CD14-positive monocyte (primary cell): ENCODE data around the gene TMCC1. TPM values are rescaled to one million over a fixed set of nuclear protein-coding genes. Genes with fewer than 3 reads are reported as not detected.

Source experiments
- DNase-seq, 3 donors: peaks; one replicate each; pipeline ENCODE4 v3.0.0-alpha.2; 2011 to 2022
- H2AFZ ChIP-seq: 2 replicates; pipeline ENCODE4 v1.6.0; 2012; ENCODE audit warnings: mild to moderate bottlenecking, low read depth, low read length, inconsistent platforms; ENCODE audit not compliant: insufficient read depth, poor library complexity, severe bottlenecking
- H3K27ac ChIP-seq, 2 donors: 1 replicate in 1 of 2; 2 replicates in 1 of 2; pipeline ENCODE4 v1.5.1; 2012 to 2013; ENCODE audit warnings: low read length in 2 of 2, control low read depth in 1 of 2, inconsistent platforms in 1 of 2, low read depth in 1 of 2, mild to moderate bottlenecking in 1 of 2
- H3K27me3 ChIP-seq, 2 donors: one replicate each; pipeline versions ENCODE4 v1.6.0 to v1.6.1; 2011 to 2013; ENCODE audit warnings: low read length in 2 of 2; ENCODE audit not compliant: control insufficient read depth in 2 of 2, insufficient read depth in 2 of 2
- H3K36me3 ChIP-seq, 2 donors: replicated peaks in 1 of 2; 1 replicate in 1 of 2; 2 replicates in 1 of 2; pipeline versions ENCODE4 v1.5.1 to v1.6.1; 2012 to 2013; ENCODE audit warnings: low read length in 2 of 2, control low read depth in 1 of 2, inconsistent platforms in 1 of 2, mild to moderate bottlenecking in 1 of 2; ENCODE audit not compliant: insufficient read depth in 2 of 2, control insufficient read depth in 1 of 2
- H3K4me1 ChIP-seq, 2 donors: 1 replicate in 1 of 2; 2 replicates in 1 of 2; pipeline versions ENCODE4 v1.5.1 to v1.6.1; 2012 to 2013; ENCODE audit warnings: low read length in 2 of 2, control low read depth in 1 of 2, inconsistent platforms in 1 of 2, mild to moderate bottlenecking in 1 of 2, moderate library complexity in 1 of 2; ENCODE audit not compliant: insufficient read depth in 2 of 2, control insufficient read depth in 1 of 2
- H3K4me2 ChIP-seq: replicated peaks from 2 replicates; pipeline ENCODE3; 2012; ENCODE audit warnings: low read length, moderate library complexity, mild to moderate bottlenecking; ENCODE audit not compliant: poor library complexity, severe bottlenecking; ENCODE audit errors: extremely low read depth
- H3K4me3 ChIP-seq, 3 experiments: fragments of 200-600 bp in 1 of 3; sonication (generic) in 1 of 3; replicated peaks in 1 of 3; 1 replicate in 2 of 3; 2 replicates in 1 of 3; pipeline ENCODE4 v1.5.1; 2011 to 2013; ENCODE audit warnings: low read length in 3 of 3, mild to moderate bottlenecking in 3 of 3, control low read depth in 2 of 3, low read depth in 2 of 3, inconsistent platforms in 1 of 3, moderate library complexity in 1 of 3
- H3K79me2 ChIP-seq: 2 replicates; pipeline ENCODE4 v1.6.0; 2012; ENCODE audit warnings: mild to moderate bottlenecking, control low read depth, inconsistent platforms, low read length, moderate library complexity; ENCODE audit not compliant: insufficient read depth
- H3K9ac ChIP-seq: 2 replicates; pipeline ENCODE4 v1.6.0; 2017; ENCODE audit warnings: low read length, mild to moderate bottlenecking; ENCODE audit not compliant: insufficient read depth, poor library complexity, severe bottlenecking
- H3K9me3 ChIP-seq, 2 donors: replicated peaks in 1 of 2; 1 replicate in 1 of 2; 2 replicates in 1 of 2; pipeline versions ENCODE4 v1.5.1 to v1.6.1; 2012 to 2013; ENCODE audit warnings: low read length in 2 of 2, control low read depth in 1 of 2; ENCODE audit not compliant: control insufficient read depth in 1 of 2, insufficient read depth in 1 of 2
- H4K20me1 ChIP-seq: 2 replicates; pipeline ENCODE4 v1.6.0; 2012; ENCODE audit warnings: mild to moderate bottlenecking, low read length, control low read depth, moderate library complexity; ENCODE audit not compliant: insufficient read depth
- H3K27ac Mint-ChIP-seq, 7 donors: one replicate each; pipeline ENCODE4 v1.8.0; 2020; ENCODE audit warnings: mild to moderate bottlenecking in 7 of 7, mixed read lengths in 7 of 7, moderate library complexity in 6 of 7, inconsistent platforms in 2 of 7
- H3K27me3 Mint-ChIP-seq, 3 donors: one replicate each; pipeline ENCODE4 v1.8.0; 2021 to 2022; ENCODE audit warnings: low read depth in 3 of 3, mild to moderate bottlenecking in 3 of 3, mixed read lengths in 3 of 3, moderate library complexity in 3 of 3, inconsistent platforms in 1 of 3
- H3K36me3 Mint-ChIP-seq, 2 donors: one replicate each; pipeline ENCODE4 v1.8.0; 2020; ENCODE audit warnings: mixed read lengths in 2 of 2, inconsistent platforms in 1 of 2, mild to moderate bottlenecking in 1 of 2
- H3K4me1 Mint-ChIP-seq: one replicate; pipeline ENCODE4 v1.8.0; 2020; ENCODE audit warnings: mild to moderate bottlenecking, mixed read lengths
- H3K4me3 Mint-ChIP-seq, 2 donors: one replicate each; pipeline ENCODE4 v1.8.0; 2020; ENCODE audit warnings: mild to moderate bottlenecking in 2 of 2, mixed read lengths in 2 of 2, moderate library complexity in 1 of 2
- H3K9me3 Mint-ChIP-seq, 7 donors: one replicate each; pipeline ENCODE4 v1.8.0; 2020 to 2022; ENCODE audit warnings: mixed read lengths in 7 of 7, mild to moderate bottlenecking in 6 of 7, moderate library complexity in 6 of 7, inconsistent platforms in 2 of 7
- WGBS: methylation state at CpG from one replicate; pipeline ENCODE4 v1.1.5; 2013; ENCODE audit warnings: missing lambda C conversion rate; ENCODE audit not compliant: insufficient coverage; 5-methylcytosine and 5-hydroxymethylcytosine counted together
- intact Hi-C, 2 donors: fragments of 100-400 bp; cut with micrococcal nuclease; formaldehyde crosslinking; loops; one replicate each; pipeline versions ENCODE4 v1.15.0 to v1.15.1; 2023
- polyA plus RNA-seq, 3 donors: library from polyadenylated mRNA; depleted of rRNA in 1 of 3; unstranded in 2 of 3; stranded (reverse) in 1 of 3; fragments of 300-500 nt in 2 of 3; fragments of >200 nt in 1 of 3; fragmentation: Illumina TruSeq in 2 of 3; gene quantifications; 1 replicate in 2 of 3; 2 replicates in 1 of 3; pipeline ENCODE4 v1.2.3, GENCODE V29; 2012 to 2021
- TF ChIP-seq, protein P1 (sequence below): fragments of 200-600 bp; IDR thresholded peaks from one replicate; pipeline ENCODE4 v1.8.0; 2022; ENCODE audit warnings: antibody characterized with exemption, mild to moderate bottlenecking

The TMCC1 gene
- polyA plus RNA-seq, 3 donors: 5.0 to 10.2 (median 5.0) TPM

DNA sequence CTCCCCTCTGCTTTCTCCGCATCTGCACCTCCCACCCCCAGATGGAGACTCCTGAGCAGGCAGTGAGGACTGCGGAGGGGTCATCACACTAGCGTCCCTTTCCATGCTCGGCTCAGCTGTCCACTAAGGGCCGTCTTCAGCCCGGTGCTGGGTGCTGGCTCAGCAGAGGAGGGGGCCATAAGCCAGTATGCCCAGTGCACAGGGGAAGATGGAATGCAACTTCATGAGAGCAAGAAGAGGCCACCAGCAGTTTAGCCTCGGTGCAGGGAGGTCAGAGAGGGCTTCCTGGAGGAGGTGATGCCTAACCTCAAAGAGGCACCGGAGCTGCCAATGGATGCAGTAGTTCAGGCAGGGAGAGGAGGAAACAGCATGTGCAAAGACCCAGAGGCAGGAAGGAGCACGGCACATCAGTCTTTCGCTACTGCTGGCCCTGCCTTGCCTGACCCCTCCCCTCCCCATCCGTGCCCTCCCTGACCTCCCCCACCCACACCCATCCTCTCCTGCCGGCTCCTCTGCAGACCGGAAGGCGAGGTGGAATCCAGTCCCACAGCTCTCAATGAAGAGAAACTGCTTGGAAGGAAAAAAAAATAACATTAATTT lies 271.8 kb downstream of the TMCC1 start:
- H3K4me1 ChIP-seq: peaks cover 83 to 88% of the 10 kb centered on the region in 2 donors
- Mint-ChIP-seq H3K27me3 (peaks cover 0 to 2% (median 0%) of the 10 kb centered on the region in 3 donors), H3K36me3 (peaks cover 0 to 3% of the 10 kb centered on the region in 2 donors), H3K4me1 (peaks cover 74% of the 10 kb centered on the region), H3K27ac (no peak overlapping the region), H3K4me3 (no peak overlapping the region), H3K9me3 (no peaks in the 10 kb centered on the region)
- TF ChIP-seq, protein P1, sequence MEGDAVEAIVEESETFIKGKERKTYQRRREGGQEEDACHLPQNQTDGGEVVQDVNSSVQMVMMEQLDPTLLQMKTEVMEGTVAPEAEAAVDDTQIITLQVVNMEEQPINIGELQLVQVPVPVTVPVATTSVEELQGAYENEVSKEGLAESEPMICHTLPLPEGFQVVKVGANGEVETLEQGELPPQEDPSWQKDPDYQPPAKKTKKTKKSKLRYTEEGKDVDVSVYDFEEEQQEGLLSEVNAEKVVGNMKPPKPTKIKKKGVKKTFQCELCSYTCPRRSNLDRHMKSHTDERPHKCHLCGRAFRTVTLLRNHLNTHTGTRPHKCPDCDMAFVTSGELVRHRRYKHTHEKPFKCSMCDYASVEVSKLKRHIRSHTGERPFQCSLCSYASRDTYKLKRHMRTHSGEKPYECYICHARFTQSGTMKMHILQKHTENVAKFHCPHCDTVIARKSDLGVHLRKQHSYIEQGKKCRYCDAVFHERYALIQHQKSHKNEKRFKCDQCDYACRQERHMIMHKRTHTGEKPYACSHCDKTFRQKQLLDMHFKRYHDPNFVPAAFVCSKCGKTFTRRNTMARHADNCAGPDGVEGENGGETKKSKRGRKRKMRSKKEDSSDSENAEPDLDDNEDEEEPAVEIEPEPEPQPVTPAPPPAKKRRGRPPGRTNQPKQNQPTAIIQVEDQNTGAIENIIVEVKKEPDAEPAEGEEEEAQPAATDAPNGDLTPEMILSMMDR: no peak
- H3K4me2 ChIP-seq: no peak overlapping the region
- H4K20me1 ChIP-seq: no peaks in the 10 kb centered on the region
- intact Hi-C loops: loop anchor here in 1 of 2 donors (10.0 kb wide), 1 partner anchor 127 kb away; no protein-coding TSS in a partner anchor
- H3K9ac ChIP-seq: no peak overlapping the region
- no peaks in the 10 kb centered on the region for H3K79me2 ChIP-seq
- H3K27ac ChIP-seq: no peak overlapping the region
- H3K9me3 ChIP-seq: no peaks in the 10 kb centered on the region
- 87% methylated on average over 9 of the region's 14 CpGs for WGBS
- H3K4me3 ChIP-seq: no peak overlapping the region
- no peaks in the 10 kb centered on the region for H3K36me3 ChIP-seq
- DNase-seq: no peak
- H2AFZ ChIP-seq: no peak overlapping the region
- H3K27me3 ChIP-seq: no peaks in the 10 kb centered on the region

DNA sequence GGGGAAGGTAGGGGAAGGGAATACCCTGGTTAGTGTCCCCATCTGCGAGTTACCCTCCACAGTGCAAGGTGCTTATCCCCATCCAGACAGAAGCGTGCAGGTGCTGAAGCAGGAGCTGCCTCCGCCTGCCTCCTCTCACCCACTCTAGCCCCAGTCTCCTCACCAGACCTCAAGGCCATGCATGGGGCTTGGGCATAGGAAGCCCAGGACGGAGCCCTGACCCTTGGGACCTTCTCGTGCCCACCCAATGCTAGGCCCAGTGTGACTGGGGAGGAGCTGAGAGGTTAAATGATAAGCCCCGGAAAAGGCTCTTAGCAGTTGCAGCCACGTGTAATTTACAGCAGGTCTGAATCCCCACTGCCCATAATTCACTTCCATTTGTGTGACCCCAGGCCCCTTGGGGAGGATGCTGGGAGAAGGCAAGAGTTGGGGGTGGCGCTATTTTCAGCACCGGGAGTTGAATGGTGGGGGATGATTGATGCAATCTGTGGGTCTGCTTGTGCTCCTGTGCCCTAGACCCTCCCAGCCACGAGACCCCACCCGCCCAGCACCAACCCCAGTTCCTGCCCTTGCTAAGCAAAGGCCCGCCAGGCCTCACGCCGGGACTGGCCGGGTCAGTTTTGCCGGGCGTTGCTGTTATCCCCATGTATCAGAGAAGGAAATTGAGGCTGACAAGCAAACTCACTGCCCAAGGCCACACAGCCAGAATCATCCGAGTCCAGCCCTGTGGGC lies 272.5 kb downstream of the TMCC1 start:
- Mint-ChIP-seq H3K4me1 (peaks cover 75% of the 10 kb centered on the region), H3K27ac (no peak overlapping the region), H3K27me3 (peaks cover 0 to 2% (median 0%) of the 10 kb centered on the region in 3 donors), H3K9me3 (no peaks in the 10 kb centered on the region), H3K36me3 (peaks cover 0 to 3% of the 10 kb centered on the region in 2 donors), H3K4me3 (no peak overlapping the region)
- no peak overlapping the region for H3K4me3 ChIP-seq
- H3K27ac ChIP-seq: no peak overlapping the region
- no peaks in the 10 kb centered on the region for H3K79me2 ChIP-seq
- H3K4me2 ChIP-seq: no peak overlapping the region
- 81% methylated on average over 6 of the region's 18 CpGs for WGBS
- no peaks in the 10 kb centered on the region for H3K9me3 ChIP-seq
- intact Hi-C loops: loop anchor here in 1 of 2 donors (10.0 kb wide), 1 partner anchor 126 kb away; no protein-coding TSS in a partner anchor
- no peaks in the 10 kb centered on the region for H4K20me1 ChIP-seq
- no peak for DNase-seq
- no peaks in the 10 kb centered on the region for H3K27me3 ChIP-seq
- no peak overlapping the region for H3K9ac ChIP-seq
- no peak overlapping the region for H2AFZ ChIP-seq
- TF ChIP-seq, protein P1: no peak
- no peaks in the 10 kb centered on the region for H3K36me3 ChIP-seq
- peaks cover 85 to 88% of the 10 kb centered on the region in 2 donors for H3K4me1 ChIP-seq
